ENCODE measurements around the gene KIF4B.

DNA sequence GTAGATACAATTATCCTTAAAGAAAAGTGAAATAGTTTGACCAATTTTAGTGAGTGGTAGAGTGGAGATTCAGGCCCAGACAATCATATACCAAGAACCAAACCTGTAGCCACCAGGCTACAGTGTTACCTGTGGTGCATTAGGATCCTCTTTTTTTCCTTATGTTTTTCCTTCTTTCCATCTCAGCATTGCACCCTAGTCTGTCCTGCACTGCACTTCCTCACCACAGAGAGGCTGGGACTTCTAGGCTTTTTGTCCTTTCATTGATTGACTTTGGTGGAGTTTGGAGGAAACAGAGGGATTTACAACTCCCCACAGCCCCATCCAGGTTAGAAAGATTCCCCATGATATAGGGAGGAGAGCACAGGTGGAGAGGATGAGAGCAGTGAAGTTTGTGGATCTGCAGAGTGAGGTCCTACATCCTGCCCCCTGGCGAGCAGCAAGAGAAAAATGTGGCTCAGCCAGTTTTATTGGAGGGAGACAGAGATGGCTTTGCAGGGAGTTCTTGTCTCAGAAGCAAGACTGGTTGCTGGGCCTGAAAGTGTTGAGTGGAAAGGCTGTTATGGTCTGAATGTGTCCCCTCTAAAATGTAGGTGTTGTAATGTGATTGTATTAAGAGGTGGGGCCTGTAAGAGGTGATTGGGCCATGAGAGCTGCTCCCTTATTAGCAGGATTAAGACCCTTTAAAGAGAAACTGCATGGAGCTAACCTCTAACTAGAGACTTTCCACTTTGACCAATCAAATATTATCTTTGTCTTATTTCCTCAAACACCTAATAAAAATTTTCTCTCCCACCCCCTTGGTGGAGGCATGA is 36.2 kb downstream of the KIF4B start:
- TF ChIP-seq POLR2A (IDR thresholded peaks at IDR 0.05; ENCODE audit: borderline replicate concordance, extremely low read depth, insufficient read depth, insufficient read length) (no peak), RAD21 (IDR thresholded peaks at IDR 0.05; ENCODE audit: low read depth) (peak; percentile 35; the same call in 1 of the 2 replicates), EZH2 (IDR thresholded peaks at IDR 0.05) (no peak), CTCF (IDR thresholded peaks at IDR 0.05 in 2 of 3, conservative IDR thresholded peaks at IDR 0.05 in 1 of 3; ENCODE audit: borderline replicate concordance in 1 of 3, insufficient read depth in 1 of 3, low read depth in 2 of 3, low read length in 2 of 3) (peak; percentile 31 to 76 (median 60); a peak in 5 of 6 replicates), REST (IDR thresholded peaks at IDR 0.05; ENCODE audit: low read depth) (no peak), POLR2AphosphoS5 (IDR thresholded peaks at IDR 0.05; ENCODE audit: low read depth, low read length) (no peak), EZH2phosphoT487 (IDR thresholded peaks at IDR 0.05; ENCODE audit: borderline replicate concordance) (no peak), EGR1 (IDR thresholded peaks at IDR 0.05; ENCODE audit: low read depth) (no peak), YY1 (IDR thresholded peaks at IDR 0.05; ENCODE audit: extremely low read depth, insufficient replicate concordance, low read depth, low read length) (no peak), JUND (IDR thresholded peaks at IDR 0.05) (no peak)
- TF ChIP-seq, protein P1, sequence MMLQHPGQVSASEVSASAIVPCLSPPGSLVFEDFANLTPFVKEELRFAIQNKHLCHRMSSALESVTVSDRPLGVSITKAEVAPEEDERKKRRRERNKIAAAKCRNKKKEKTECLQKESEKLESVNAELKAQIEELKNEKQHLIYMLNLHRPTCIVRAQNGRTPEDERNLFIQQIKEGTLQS (IDR thresholded peaks at IDR 0.05): no peak
